Measurements from ENCODE around the gene CMSS1.
"Not testable (repeated sequence)": the region's sequence is repeated elsewhere in the genome, so short reads cannot be mapped to it uniquely, and the experiment has no call there.

The CMSS1 gene

GRCh38 chr3:99817047-99817436, 620 bp upstream of the CMSS1 start:
- no peak for DNase-seq (ENCODE audit: extremely low read depth in 1 of 2, low read depth in 1 of 2)

DNA sequence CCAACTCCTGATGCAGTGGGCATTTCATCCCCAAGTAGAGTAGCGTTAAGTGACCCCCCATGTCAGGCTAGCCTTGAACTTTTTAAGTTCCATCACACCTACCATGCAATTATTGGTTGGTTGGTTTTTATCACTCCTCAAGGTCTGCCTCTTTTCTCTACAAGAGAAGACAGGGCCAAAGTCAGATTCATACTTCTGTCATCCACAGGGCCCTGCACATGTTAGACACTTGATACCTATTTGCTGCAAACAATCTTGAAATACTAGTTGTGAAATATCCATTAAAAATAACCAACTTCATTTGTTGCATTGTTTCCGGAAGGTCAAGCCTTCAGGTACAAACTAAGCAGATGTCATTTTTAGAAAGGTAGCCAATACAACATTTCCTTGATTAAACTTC, 1.2 kb downstream of the CMSS1 start:
- DNase-seq (ENCODE audit: extremely low read depth in 1 of 2, low read depth in 1 of 2): no peak

DNA sequence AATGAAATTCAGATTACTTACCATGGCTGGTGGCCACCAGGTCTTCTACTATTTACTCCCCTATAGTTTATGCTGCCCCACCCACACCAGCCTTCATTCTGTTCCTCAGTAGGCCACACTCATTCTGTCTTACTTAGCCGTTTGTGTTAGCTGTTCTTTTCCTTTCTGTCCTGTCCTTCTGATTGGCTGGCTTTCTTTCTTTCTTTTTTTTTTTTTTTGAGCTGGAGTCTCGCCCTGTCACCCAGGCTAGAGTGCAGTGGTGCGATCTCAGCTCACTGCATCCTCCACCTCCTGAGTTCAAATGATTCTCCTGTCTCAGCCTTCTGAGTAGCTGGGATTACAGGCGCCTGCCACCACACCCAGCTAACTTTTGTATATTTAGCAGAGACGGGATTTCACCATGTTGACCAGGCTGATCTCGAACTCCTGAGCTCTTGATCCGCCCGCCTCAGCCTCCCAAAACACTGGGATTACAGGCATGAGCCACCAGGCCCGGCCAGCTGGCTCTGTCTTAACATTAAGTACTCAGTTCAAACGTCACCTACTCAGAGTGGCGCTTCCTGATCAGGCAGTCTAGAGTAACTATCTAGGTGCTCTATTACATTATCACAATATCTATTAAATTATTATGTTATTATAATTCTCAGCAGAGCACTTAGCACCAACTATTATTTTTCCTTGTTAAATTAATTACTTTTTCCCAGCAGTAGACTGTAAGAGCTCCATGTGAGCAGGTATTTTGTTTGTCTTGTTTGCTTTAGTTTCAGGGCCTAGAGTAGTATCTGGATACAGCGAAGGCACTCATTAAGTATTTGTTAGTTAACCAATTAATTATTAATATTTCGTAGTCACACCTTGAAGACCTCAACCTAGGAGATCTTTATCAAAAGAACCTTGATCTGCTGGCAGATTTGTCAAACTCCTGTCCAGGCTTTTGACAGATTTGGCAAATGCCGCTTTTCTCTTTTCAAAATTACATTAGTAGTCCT, 6.4 kb downstream of the CMSS1 start:
- DNase-seq (ENCODE audit: extremely low read depth in 1 of 2, low read depth in 1 of 2): no peak

DNA sequence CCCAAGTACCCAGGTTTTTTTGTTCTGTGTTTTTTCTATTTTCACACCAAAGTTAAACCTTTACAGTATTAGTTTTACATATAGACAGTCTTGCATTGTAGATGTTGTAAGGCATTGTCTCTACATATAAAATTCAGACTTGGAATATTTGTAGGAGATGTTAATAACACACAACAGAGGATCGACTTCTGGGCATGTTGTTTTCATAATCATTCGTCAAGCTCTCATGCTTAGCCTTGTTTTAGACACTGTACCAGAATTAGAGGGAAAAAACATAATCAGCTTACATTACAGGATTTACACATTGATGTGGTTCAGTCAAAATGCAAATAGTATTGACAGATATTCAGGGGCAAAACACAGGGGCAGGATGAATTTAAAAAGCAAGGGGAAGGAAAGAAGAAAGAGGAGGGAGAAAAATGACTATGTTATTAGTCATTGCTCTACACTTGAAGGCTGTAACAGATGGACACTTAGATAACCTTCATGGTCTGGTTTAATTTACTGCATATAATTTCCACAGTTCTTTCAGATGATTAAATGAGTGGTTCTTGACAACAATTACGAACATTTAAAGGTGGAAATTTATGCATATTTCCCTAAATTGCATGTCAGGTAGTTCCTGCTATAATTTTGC, 7.5 kb downstream of the CMSS1 start:
- DNase-seq (ENCODE audit: extremely low read depth in 1 of 2, low read depth in 1 of 2): no peak

DNA sequence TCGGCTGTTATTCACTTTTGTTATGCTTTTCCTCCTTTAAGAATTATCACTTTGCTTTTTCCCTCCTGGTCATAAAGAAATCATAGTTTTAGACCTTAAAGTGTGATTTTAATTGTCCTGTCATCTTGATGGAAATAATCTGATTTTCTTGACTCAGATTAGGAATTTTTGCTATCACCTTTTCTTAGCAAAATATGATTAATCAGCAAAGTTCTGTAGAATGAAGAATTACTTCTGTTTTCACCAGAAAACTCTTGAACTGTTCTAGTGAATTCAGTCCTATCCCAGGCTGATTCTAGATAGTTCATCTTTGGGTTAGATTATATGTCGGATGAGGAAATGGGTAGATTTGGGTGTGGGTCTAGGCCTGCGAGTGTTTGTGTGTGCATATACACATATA, 12.2 kb downstream of the CMSS1 start:
- no peak for DNase-seq (ENCODE audit: extremely low read depth in 1 of 2, low read depth in 1 of 2)

- DNase-seq (ENCODE audit: extremely low read depth in 1 of 2, low read depth in 1 of 2): no peak
Measured at GRCh38 chr3:99833617-99834205, 16.0 kb downstream of the CMSS1 start.

GRCh38 chr3:99834211-99834957, 16.7 kb downstream of the CMSS1 start:
- no peak for DNase-seq (ENCODE audit: extremely low read depth in 1 of 2, low read depth in 1 of 2)

DNA sequence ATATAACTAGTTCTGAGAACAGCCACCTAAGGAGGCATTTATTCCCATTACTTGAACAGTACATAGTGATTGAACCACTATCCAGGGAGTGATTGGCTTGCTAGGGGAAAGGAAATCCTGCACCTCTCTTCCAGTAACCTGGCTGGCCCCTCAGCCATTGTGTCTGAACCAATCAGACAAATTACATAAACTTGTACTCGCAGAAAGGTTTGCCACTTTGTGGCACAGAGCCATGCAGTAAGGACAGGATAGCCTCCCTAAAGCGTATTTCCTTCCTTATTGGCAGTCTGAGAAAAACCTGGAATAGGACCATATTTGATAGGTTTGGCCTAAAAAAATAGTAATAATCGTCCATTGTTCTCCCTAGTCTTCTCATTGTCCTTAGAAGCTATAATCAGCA, 19.0 kb downstream of the CMSS1 start:
- no peak for DNase-seq (ENCODE audit: extremely low read depth in 1 of 2, low read depth in 1 of 2)

DNA sequence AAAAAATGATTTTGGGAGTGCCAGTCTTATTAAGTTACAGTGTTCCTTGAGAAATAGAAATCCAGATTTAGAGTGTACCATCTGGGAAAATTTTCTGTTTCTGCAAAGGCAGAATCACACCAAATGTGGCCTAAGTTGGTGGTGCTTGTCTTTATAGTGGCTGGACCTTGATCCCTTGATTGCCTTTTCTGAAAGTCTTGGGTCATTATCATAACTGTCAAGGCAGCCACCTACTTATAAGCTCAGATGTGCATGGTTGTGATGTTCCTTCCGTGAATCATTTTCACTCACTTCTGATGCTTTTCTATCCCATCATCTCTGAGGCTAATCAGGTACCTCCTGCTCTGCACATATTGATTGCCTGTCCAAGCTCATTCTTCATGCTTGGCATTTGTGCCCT, 20.1 kb downstream of the CMSS1 start:
- DNase-seq (ENCODE audit: extremely low read depth in 1 of 2, low read depth in 1 of 2): no peak

- DNase-seq (ENCODE audit: extremely low read depth in 1 of 2, low read depth in 1 of 2): no peak
Measured at GRCh38 chr3:99838755-99839154, 21.1 kb downstream of the CMSS1 start.

- no peak for DNase-seq (ENCODE audit: extremely low read depth in 1 of 2, low read depth in 1 of 2)
Measured at GRCh38 chr3:99839613-99840012, 22.0 kb downstream of the CMSS1 start.

DNA sequence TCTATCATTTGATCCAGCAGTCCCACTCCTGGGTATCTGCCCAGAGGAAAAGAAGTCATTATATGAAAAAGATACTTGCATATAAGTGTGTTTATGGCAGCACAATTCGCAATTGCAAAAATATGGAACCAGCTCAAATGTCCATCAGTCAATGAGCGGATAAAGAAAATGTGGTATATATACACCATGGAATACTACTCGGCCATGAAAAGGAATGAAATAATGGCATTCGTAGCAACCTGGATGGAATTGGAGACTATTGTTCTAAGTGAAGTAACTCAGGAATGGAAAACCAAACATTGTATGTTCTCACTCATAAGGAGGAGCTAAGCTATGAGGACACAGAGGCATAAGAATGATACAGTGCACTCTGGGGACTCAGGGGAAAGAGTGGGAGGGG, 24.3 kb downstream of the CMSS1 start:
- DNase-seq (ENCODE audit: extremely low read depth in 1 of 2, low read depth in 1 of 2): not testable (repeated sequence)

- no peak for DNase-seq (ENCODE audit: extremely low read depth in 1 of 2, low read depth in 1 of 2)
Measured at GRCh38 chr3:99842826-99843589, 25.3 kb downstream of the CMSS1 start.

- DNase-seq (ENCODE audit: extremely low read depth in 1 of 2, low read depth in 1 of 2): no peak
Measured at GRCh38 chr3:99843590-99844258, 26.1 kb downstream of the CMSS1 start.

DNA sequence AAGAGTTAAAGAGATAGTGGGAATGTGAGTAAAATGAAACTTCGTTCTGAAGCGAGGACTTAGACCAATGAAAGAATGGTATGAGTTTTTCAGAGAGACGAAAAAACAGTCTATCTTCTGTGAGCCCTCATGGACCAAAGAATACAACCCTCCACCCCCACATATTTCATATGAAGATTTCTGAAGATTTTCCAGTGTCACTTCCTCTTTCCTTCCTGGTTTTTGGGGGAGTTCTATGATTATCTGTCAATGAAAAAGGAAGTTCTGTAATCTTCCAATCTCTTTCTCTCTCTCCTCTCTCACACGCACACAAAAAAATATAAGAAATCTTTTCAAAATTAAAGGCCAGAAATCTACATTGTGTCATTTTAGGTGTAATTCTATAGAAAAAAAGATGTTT, 27.7 kb downstream of the CMSS1 start:
- DNase-seq (ENCODE audit: extremely low read depth in 1 of 2, low read depth in 1 of 2): no peak

DNA sequence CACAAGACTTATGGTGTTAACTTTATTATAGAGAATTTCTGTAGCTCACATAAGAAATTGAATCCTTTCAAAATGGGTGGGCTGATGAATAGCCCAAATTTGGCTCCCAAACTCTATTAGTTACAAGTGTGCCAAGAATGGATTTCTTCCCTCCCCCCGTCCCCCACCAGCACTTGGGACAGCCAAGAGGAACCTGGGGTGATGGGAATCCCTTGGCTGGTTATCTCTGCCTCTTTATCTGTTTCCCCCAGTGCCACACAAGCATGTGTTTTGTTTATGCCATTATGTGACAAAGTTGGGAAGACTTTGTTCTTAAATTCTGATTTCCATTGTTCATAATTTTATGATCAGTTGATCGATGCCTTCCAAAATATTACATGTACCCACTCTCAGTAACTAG, 28.3 kb downstream of the CMSS1 start:
- DNase-seq (ENCODE audit: extremely low read depth in 1 of 2, low read depth in 1 of 2): no peak

DNA sequence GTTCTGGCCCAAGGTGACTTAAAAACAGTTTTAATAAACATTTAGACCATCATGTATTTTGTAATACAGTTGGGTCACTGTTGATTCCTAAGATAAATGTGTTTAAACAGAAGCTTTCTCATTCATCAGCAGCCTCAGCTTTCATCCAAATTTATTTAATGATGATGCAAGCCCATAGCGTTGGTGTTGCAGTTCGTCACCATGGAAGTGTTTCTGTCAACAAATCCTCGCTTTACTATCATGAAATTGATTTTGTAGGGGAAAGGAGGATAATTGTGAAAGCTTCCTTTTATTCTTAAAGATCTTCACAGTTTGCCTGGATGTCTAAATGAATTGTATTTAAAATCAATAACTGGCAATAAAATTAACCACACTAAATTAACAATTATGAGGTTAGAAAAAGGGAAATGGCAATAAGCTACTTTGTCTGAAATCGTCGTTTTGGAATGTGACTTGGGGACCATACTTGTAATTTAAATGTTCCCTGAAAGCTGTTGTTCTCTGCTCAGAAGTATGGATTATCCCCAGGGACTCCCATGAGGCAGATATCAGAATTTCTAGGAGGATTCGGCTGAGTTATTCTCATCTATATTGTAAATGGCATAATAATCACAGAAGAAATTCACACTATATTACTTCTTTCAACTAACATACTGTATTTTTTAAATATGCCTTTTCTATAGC, 29.0 kb downstream of the CMSS1 start:
- no peak for DNase-seq (ENCODE audit: extremely low read depth in 1 of 2, low read depth in 1 of 2)

DNA sequence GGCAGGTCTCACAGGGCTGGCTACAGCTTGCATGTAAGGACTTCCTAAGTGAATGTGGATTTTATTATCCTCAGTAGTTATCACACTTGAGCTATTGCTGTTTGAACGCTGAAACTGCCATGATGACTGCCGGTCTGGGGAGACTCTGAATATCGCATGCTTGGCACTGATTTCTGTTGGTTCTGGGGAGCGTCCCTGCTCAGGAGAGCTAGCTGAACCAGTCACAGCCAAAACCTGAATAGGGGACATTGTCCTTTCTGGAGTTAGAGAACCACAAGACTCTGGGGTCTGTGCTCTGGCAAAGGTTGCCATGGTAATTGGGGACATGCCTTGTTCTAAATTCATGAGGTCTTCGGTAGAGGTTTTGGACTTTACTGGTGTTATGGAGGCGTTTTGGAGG, 30.8 kb downstream of the CMSS1 start:
- no peak for DNase-seq (ENCODE audit: extremely low read depth in 1 of 2, low read depth in 1 of 2)

- no peak for DNase-seq (ENCODE audit: extremely low read depth in 1 of 2, low read depth in 1 of 2)
Measured at GRCh38 chr3:99850608-99851007, 32.9 kb downstream of the CMSS1 start.
